Astrocyte (in vitro differentiated cells and primary cell): ENCODE data around the gene SLBP.

Experiments
- CTCF ChIP-seq: IDR thresholded peaks from 2 replicates; pipeline ENCODE4 v1.5.1; 2011; ENCODE audit warnings: low read depth, mild to moderate bottlenecking, inconsistent platforms, low read length, moderate library complexity; ENCODE audit not compliant: insufficient read depth
- EZH2 ChIP-seq: IDR thresholded peaks from 2 replicates; pipeline ENCODE4 v1.6.1; 2012; ENCODE audit warnings: mild to moderate bottlenecking, low read length, inconsistent platforms; ENCODE audit not compliant: insufficient read depth

DNA sequence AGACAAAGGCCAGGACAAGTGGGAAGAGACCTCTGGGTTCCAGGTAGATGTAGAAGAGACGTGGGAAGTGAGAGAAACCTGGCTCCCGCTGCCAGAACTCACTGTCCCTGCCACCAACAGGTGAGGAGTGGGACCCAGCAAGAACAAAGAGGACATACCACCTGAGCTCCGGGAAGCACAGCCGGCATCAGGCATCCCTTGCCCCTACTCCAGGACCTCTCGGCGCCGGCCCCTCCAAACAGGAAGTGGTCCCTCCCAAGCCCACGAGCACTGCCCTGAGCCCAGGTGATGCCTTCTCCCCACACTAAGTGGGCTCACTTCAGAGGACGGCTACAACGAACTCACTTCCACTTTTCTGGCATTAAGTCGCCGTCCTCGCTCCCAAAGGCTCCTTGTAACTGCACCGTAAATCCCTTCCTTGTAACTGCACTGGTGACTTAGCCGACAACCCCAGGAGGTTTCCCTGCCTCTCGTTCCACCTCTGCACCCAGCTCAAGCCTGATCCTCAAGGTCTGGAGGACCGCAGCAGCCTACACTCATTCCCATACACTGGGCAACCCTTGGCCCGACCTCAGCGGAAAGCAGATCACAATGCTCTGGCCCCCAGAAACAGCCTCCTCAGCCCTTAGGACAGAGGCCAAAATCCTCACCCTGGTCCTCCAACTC, 36.9 kb downstream of the SLBP start:
- no peak for TF ChIP-seq CTCF
- TF ChIP-seq EZH2, result no peak
